Neural crest cell (in vitro differentiated cells): ENCODE measurements around the gene KDM4B. TPM values are rescaled to one million over a fixed set of nuclear protein-coding genes. Genes with fewer than 3 reads are reported as not detected.
A peak's percentile ranks its signal among the peaks of the same experiment; 100 is the strongest.

Experiments
- DNase-seq: peaks from one replicate; pipeline ENCODE4 v3.0.0; 2021; ENCODE audit warnings: low read depth, mixed read lengths, low spot score
- H3K27ac Mint-ChIP-seq: one replicate; pipeline ENCODE4 v1.8.0; 2021; ENCODE audit warnings: mild to moderate bottlenecking, mixed read lengths; ENCODE audit not compliant: unreplicated experiment
- H3K27me3 Mint-ChIP-seq: 2 replicates; pipeline ENCODE4 v1.8.0; 2021; ENCODE audit warnings: low read depth, mild to moderate bottlenecking, mixed read lengths
- H3K36me3 Mint-ChIP-seq: 2 replicates; pipeline ENCODE4 v1.8.0; 2021; ENCODE audit warnings: low read depth, mild to moderate bottlenecking, mixed read lengths
- H3K4me1 Mint-ChIP-seq: 2 replicates; pipeline ENCODE4 v1.8.0; 2021; ENCODE audit warnings: mixed read lengths
- H3K4me3 Mint-ChIP-seq: one replicate; pipeline ENCODE4 v1.8.0; 2021; ENCODE audit warnings: mild to moderate bottlenecking, mixed read lengths
- H3K9me3 Mint-ChIP-seq: 2 replicates; pipeline ENCODE4 v1.8.0; 2021; ENCODE audit warnings: mixed read lengths
- CTCF ChIP-seq: fragments of 200-600 bp; sonication (generic); conservative IDR thresholded peaks from 2 replicates; pipeline ENCODE4 v1.5.0; 2021; ENCODE audit warnings: antibody characterized with exemption, mild to moderate bottlenecking
- total RNA-seq: library from RNA; stranded (reverse); gene quantifications from 2 replicates; pipeline ENCODE4 v1.2.1, GENCODE V29; 2021

The KDM4B gene
- total RNA-seq, 1 donor from 2014 or later: 45.4 TPM

- Mint-ChIP-seq H3K27ac (no peak overlapping the region), H3K36me3 (no peaks in the 10 kb centered on the region), H3K27me3 (no peaks in the 10 kb centered on the region), H3K9me3 (no peaks in the 10 kb centered on the region), H3K4me3 (no peak overlapping the region), H3K4me1 (peaks cover 36% of the 10 kb centered on the region)
- TF ChIP-seq CTCF: no peak
- DNase-seq: no peak
Measured at GRCh38 chr19:4985551-4985991, 16.7 kb downstream of the KDM4B start.

GRCh38 chr19:4986056-4986455, 17.1 kb downstream of the KDM4B start:
- no peak for TF ChIP-seq CTCF

GRCh38 chr19:4986471-4986891, 17.6 kb downstream of the KDM4B start:
- peaks cover 35% of the 10 kb centered on the region for H3K4me1 Mint-ChIP-seq
- H3K36me3 Mint-ChIP-seq: no peaks in the 10 kb centered on the region
- H3K4me3 Mint-ChIP-seq: no peak overlapping the region
- H3K27ac Mint-ChIP-seq: no peak overlapping the region
- TF ChIP-seq CTCF: no peak
- no peaks in the 10 kb centered on the region for H3K9me3 Mint-ChIP-seq
- no peak for DNase-seq
- no peaks in the 10 kb centered on the region for H3K27me3 Mint-ChIP-seq

More at GRCh38 chr19:4986056-4986455, 17.1 kb downstream of the KDM4B start:
- DNase-seq: no peak
- Mint-ChIP-seq H3K27me3 (no peaks in the 10 kb centered on the region), H3K4me3 (no peak overlapping the region), H3K36me3 (no peaks in the 10 kb centered on the region), H3K9me3 (no peaks in the 10 kb centered on the region), H3K27ac (no peak overlapping the region), H3K4me1 (peaks cover 34% of the 10 kb centered on the region)

GRCh38 chr19:4987256-4987655, 18.3 kb downstream of the KDM4B start:
- H3K36me3 Mint-ChIP-seq: peaks cover 3% of the 10 kb centered on the region
- H3K4me1 Mint-ChIP-seq: peaks cover 43% of the 10 kb centered on the region
- no peak overlapping the region for H3K4me3 Mint-ChIP-seq
- peak overlapping the region; percentile 64 for H3K27ac Mint-ChIP-seq
- no peak for TF ChIP-seq CTCF
- H3K27me3 Mint-ChIP-seq: no peaks in the 10 kb centered on the region
- no peak for DNase-seq
- no peaks in the 10 kb centered on the region for H3K9me3 Mint-ChIP-seq

GRCh38 chr19:4987692-4988370, 18.9 kb downstream of the KDM4B start:
- H3K4me1 Mint-ChIP-seq: peaks cover 46% of the 10 kb centered on the region
- no peak overlapping the region for H3K4me3 Mint-ChIP-seq
- no peak for TF ChIP-seq CTCF
- H3K9me3 Mint-ChIP-seq: no peaks in the 10 kb centered on the region
- DNase-seq: no peak
- H3K27ac Mint-ChIP-seq: no peak overlapping the region
- H3K36me3 Mint-ChIP-seq: peaks cover 3% of the 10 kb centered on the region
- no peaks in the 10 kb centered on the region for H3K27me3 Mint-ChIP-seq
